Stimulated activated memory B cell treated with anti-CD40 and anti-IgM and Interleukin-4, amounts not matched to agents 10 μg/mL and 1 μg/mL and 100 μg/mL, for 72 hours (primary cell): Measurements from ENCODE around the gene GJD4.

Source experiments
- ATAC-seq: fragments of 150-1000 bp; cut with Tn5 transposase; 2 replicates; pipeline ENCODE4 v1.10.0; 2021
- H3K27ac Mint-ChIP-seq: one replicate; pipeline ENCODE4 v1.8.0; 2022; ENCODE audit warnings: mild to moderate bottlenecking, mixed read lengths
- H3K27me3 Mint-ChIP-seq: one replicate; pipeline ENCODE4 v1.8.0; 2022; ENCODE audit warnings: mixed read lengths
- H3K36me3 Mint-ChIP-seq: one replicate; pipeline ENCODE4 v1.8.0; 2022; ENCODE audit warnings: mixed read lengths
- H3K4me1 Mint-ChIP-seq: one replicate; pipeline ENCODE4 v1.8.0; 2022; ENCODE audit warnings: mixed read lengths
- H3K4me3 Mint-ChIP-seq: one replicate; pipeline ENCODE4 v1.8.0; 2022; ENCODE audit warnings: mild to moderate bottlenecking, moderate library complexity, mixed read lengths
- H3K9me3 Mint-ChIP-seq: one replicate; pipeline ENCODE4 v1.8.0; 2022; ENCODE audit warnings: mixed read lengths

GJD4 gene

GRCh38 chr10:35605191-35605590, at the start of gene GJD4:
GJD4 (plus strand) TSS chr10:35605341; CDS start chr10:35605568, 227 bp downstream.
- H3K4me1 Mint-ChIP-seq, result peaks cover 12% of the 10 kb centered on the region
- no peaks in the 10 kb centered on the region for H3K36me3 Mint-ChIP-seq
- H3K4me3 Mint-ChIP-seq, result no peak within 1 kb of the TSS
- H3K27ac Mint-ChIP-seq, result no peak within 1 kb of the TSS
- H3K27me3 Mint-ChIP-seq, result peaks cover 38% of the 10 kb centered on the region
- ATAC-seq, result no peak
- peaks cover 13% of the 10 kb centered on the region for H3K9me3 Mint-ChIP-seq

- Mint-ChIP-seq H3K9me3 (no peaks in the 10 kb centered on the region), H3K27me3 (no peaks in the 10 kb centered on the region), H3K36me3 (peaks cover 38% of the 10 kb centered on the region), H3K4me1 (peaks cover 38% of the 10 kb centered on the region), H3K4me3 (no peak overlapping the region), H3K27ac (peak overlapping the region; percentile 27)
- ATAC-seq, result no peak
Measured at GRCh38 chr10:35555962-35556930, 48.9 kb upstream of the GJD4 start.

- Mint-ChIP-seq H3K27ac (no peak overlapping the region), H3K9me3 (peaks cover 3% of the 10 kb centered on the region), H3K4me3 (no peak overlapping the region), H3K4me1 (peaks cover 33% of the 10 kb centered on the region), H3K27me3 (no peaks in the 10 kb centered on the region), H3K36me3 (peaks cover 35% of the 10 kb centered on the region)
- ATAC-seq, result no peak
Measured at GRCh38 chr10:35558276-35558675, 46.9 kb upstream of the GJD4 start.

- peaks cover 35% of the 10 kb centered on the region for H3K36me3 Mint-ChIP-seq
- peak overlapping the region; percentile 40 for H3K27ac Mint-ChIP-seq
- H3K9me3 Mint-ChIP-seq, result peaks cover 3% of the 10 kb centered on the region
- peaks cover 31% of the 10 kb centered on the region for H3K4me1 Mint-ChIP-seq
- ATAC-seq, result no peak
- H3K27me3 Mint-ChIP-seq, result no peaks in the 10 kb centered on the region
- H3K4me3 Mint-ChIP-seq, result no peak overlapping the region
Measured at GRCh38 chr10:35559416-35559815, 45.7 kb upstream of the GJD4 start.

- Mint-ChIP-seq H3K4me3 (no peak overlapping the region), H3K4me1 (peaks cover 26% of the 10 kb centered on the region), H3K27me3 (no peaks in the 10 kb centered on the region), H3K36me3 (peaks cover 44% of the 10 kb centered on the region), H3K27ac (no peak overlapping the region), H3K9me3 (peaks cover 3% of the 10 kb centered on the region)
- ATAC-seq, result no peak
Measured at GRCh38 chr10:35561715-35562114, 43.4 kb upstream of the GJD4 start.

GRCh38 chr10:35562427-35562826, 42.7 kb upstream of the GJD4 start:
- Mint-ChIP-seq H3K27me3 (no peaks in the 10 kb centered on the region), H3K4me1 (peaks cover 26% of the 10 kb centered on the region), H3K9me3 (peaks cover 3% of the 10 kb centered on the region), H3K36me3 (peaks cover 49% of the 10 kb centered on the region), H3K27ac (no peak overlapping the region), H3K4me3 (no peak overlapping the region)
- ATAC-seq, result no peak

GRCh38 chr10:35563261-35563891, 41.8 kb upstream of the GJD4 start:
- peaks cover 20% of the 10 kb centered on the region for H3K4me1 Mint-ChIP-seq
- H3K27me3 Mint-ChIP-seq, result no peaks in the 10 kb centered on the region
- no peak overlapping the region for H3K4me3 Mint-ChIP-seq
- no peak overlapping the region for H3K27ac Mint-ChIP-seq
- ATAC-seq, result no peak
- H3K36me3 Mint-ChIP-seq, result peaks cover 49% of the 10 kb centered on the region
- H3K9me3 Mint-ChIP-seq, result peaks cover 3% of the 10 kb centered on the region

GRCh38 chr10:35564341-35564968, 40.7 kb upstream of the GJD4 start:
- peak; percentile 47 for ATAC-seq
- H3K27ac Mint-ChIP-seq, result peak overlapping the region; percentile 55

GRCh38 chr10:35565602-35566081, 39.5 kb upstream of the GJD4 start:
- Mint-ChIP-seq H3K4me1 (peaks cover 18% of the 10 kb centered on the region), H3K27me3 (no peaks in the 10 kb centered on the region), H3K9me3 (peaks cover 3% of the 10 kb centered on the region), H3K36me3 (peaks cover 48% of the 10 kb centered on the region), H3K27ac (no peak overlapping the region), H3K4me3 (no peak overlapping the region)
- no peak for ATAC-seq

More at GRCh38 chr10:35564341-35564968, 40.7 kb upstream of the GJD4 start:
- Mint-ChIP-seq H3K4me1 (peaks cover 18% of the 10 kb centered on the region), H3K36me3 (peaks cover 49% of the 10 kb centered on the region), H3K9me3 (peaks cover 3% of the 10 kb centered on the region), H3K27me3 (no peaks in the 10 kb centered on the region), H3K4me3 (no peak overlapping the region)

GRCh38 chr10:35567951-35568350, 37.2 kb upstream of the GJD4 start:
- H3K4me1 Mint-ChIP-seq, result peaks cover 18% of the 10 kb centered on the region
- H3K9me3 Mint-ChIP-seq, result no peaks in the 10 kb centered on the region
- H3K27me3 Mint-ChIP-seq, result no peaks in the 10 kb centered on the region
- H3K36me3 Mint-ChIP-seq, result peaks cover 46% of the 10 kb centered on the region
- no peak overlapping the region for H3K4me3 Mint-ChIP-seq
- no peak for ATAC-seq
- H3K27ac Mint-ChIP-seq, result no peak overlapping the region

GRCh38 chr10:35568483-35569015, 36.6 kb upstream of the GJD4 start:
- H3K36me3 Mint-ChIP-seq, result peaks cover 52% of the 10 kb centered on the region
- no peak overlapping the region for H3K27ac Mint-ChIP-seq
- no peak overlapping the region for H3K4me3 Mint-ChIP-seq
- no peaks in the 10 kb centered on the region for H3K27me3 Mint-ChIP-seq
- H3K9me3 Mint-ChIP-seq, result no peaks in the 10 kb centered on the region
- no peak for ATAC-seq
- peaks cover 13% of the 10 kb centered on the region for H3K4me1 Mint-ChIP-seq

GRCh38 chr10:35569111-35569707, 35.9 kb upstream of the GJD4 start:
- H3K4me1 Mint-ChIP-seq, result peaks cover 8% of the 10 kb centered on the region
- ATAC-seq, result no peak
- no peak overlapping the region for H3K4me3 Mint-ChIP-seq
- peaks cover 58% of the 10 kb centered on the region for H3K36me3 Mint-ChIP-seq
- no peaks in the 10 kb centered on the region for H3K9me3 Mint-ChIP-seq
- H3K27me3 Mint-ChIP-seq, result no peaks in the 10 kb centered on the region
- no peak overlapping the region for H3K27ac Mint-ChIP-seq

GRCh38 chr10:35569836-35570235, 35.3 kb upstream of the GJD4 start:
- no peak for ATAC-seq
- Mint-ChIP-seq H3K27me3 (no peaks in the 10 kb centered on the region), H3K36me3 (peaks cover 64% of the 10 kb centered on the region), H3K9me3 (no peaks in the 10 kb centered on the region), H3K27ac (no peak overlapping the region), H3K4me1 (peaks cover 2% of the 10 kb centered on the region), H3K4me3 (no peak overlapping the region)

GRCh38 chr10:35570397-35570796, 34.7 kb upstream of the GJD4 start:
- H3K27ac Mint-ChIP-seq, result no peak overlapping the region
- H3K9me3 Mint-ChIP-seq, result peaks cover 2% of the 10 kb centered on the region
- peaks cover 69% of the 10 kb centered on the region for H3K36me3 Mint-ChIP-seq
- no peaks in the 10 kb centered on the region for H3K4me1 Mint-ChIP-seq
- no peak for ATAC-seq
- H3K4me3 Mint-ChIP-seq, result no peak overlapping the region
- no peaks in the 10 kb centered on the region for H3K27me3 Mint-ChIP-seq

GRCh38 chr10:35572583-35572982, 32.6 kb upstream of the GJD4 start:
- Mint-ChIP-seq H3K4me1 (no peaks in the 10 kb centered on the region), H3K36me3 (peaks cover 57% of the 10 kb centered on the region), H3K27ac (no peak overlapping the region), H3K27me3 (no peaks in the 10 kb centered on the region), H3K4me3 (no peak overlapping the region), H3K9me3 (peaks cover 3% of the 10 kb centered on the region)
- no peak for ATAC-seq
